GM13976 (cell line): ENCODE measurements around the gene NRXN2.
"Not testable (repeated sequence)": the region's sequence is repeated elsewhere in the genome, so short reads cannot be mapped to it uniquely, and the experiment has no call there.

ENCODE experiments used
- DNase-seq: peaks from one replicate; pipeline ENCODE4 v3.0.0; 2012; ENCODE audit warnings: low spot score
- in situ Hi-C: fragments of 300-500 bp; cut with MboI; formaldehyde crosslinking; loops from one replicate; pipeline ENCODE4 v1.12.0; 2022; ENCODE audit warnings: low sequenced_read_pairs, mixed read lengths, inconsistent platforms; ENCODE audit not compliant: unreplicated experiment
- TF ChIP-seq, protein P1 (sequence below): IDR thresholded peaks from 2 replicates; pipeline ENCODE4 v1.5.1; 2012; ENCODE audit warnings: borderline replicate concordance, mild to moderate bottlenecking; ENCODE audit not compliant: insufficient read depth; ENCODE audit errors: extremely low read depth, missing control alignments, control extremely low read depth

NRXN2 gene

GRCh38 chr11:64564947-64565889, 157.8 kb downstream of the NRXN2 start:
- in situ Hi-C loops = loop anchor here (10.0 kb wide), 1 partner anchor 60 kb away; no protein-coding TSS in a partner anchor
- DNase-seq = no peak
- TF ChIP-seq, protein P1, sequence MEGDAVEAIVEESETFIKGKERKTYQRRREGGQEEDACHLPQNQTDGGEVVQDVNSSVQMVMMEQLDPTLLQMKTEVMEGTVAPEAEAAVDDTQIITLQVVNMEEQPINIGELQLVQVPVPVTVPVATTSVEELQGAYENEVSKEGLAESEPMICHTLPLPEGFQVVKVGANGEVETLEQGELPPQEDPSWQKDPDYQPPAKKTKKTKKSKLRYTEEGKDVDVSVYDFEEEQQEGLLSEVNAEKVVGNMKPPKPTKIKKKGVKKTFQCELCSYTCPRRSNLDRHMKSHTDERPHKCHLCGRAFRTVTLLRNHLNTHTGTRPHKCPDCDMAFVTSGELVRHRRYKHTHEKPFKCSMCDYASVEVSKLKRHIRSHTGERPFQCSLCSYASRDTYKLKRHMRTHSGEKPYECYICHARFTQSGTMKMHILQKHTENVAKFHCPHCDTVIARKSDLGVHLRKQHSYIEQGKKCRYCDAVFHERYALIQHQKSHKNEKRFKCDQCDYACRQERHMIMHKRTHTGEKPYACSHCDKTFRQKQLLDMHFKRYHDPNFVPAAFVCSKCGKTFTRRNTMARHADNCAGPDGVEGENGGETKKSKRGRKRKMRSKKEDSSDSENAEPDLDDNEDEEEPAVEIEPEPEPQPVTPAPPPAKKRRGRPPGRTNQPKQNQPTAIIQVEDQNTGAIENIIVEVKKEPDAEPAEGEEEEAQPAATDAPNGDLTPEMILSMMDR = no peak

DNA sequence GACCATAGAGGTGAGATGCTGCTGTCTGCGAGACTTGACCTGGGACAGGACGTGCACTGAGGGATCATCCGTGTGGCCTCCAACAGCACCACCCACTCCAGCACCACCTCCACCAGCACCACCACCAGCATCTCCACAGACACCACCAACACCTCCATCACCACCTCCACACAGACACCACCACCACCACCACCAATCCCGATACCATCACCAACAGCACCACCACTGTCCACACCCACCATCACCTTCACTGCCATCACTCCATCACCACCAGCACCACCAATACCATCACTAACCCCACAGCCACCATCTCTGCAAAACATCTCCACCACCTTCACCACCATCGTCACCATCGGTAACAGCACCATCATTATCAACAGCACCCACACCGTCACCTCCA, 158.6 kb downstream of the NRXN2 start:
- DNase-seq = no peak
- TF ChIP-seq, protein P1 = no peak
- in situ Hi-C loops = loop anchor here (10.0 kb wide), 1 partner anchor 60 kb away; no protein-coding TSS in a partner anchor

- no peak for DNase-seq
- in situ Hi-C loops = loop anchor here (10.0 kb wide), 1 partner anchor 61 kb away; no protein-coding TSS in a partner anchor
- TF ChIP-seq, protein P1 = no peak
Measured at GRCh38 chr11:64563966-64564365, 159.0 kb downstream of the NRXN2 start.

GRCh38 chr11:64562723-64563351, 160.2 kb downstream of the NRXN2 start:
- in situ Hi-C loops = loop anchor here (10.0 kb wide), 1 partner anchor 62 kb away; no protein-coding TSS in a partner anchor
- TF ChIP-seq, protein P1 = no peak
- no peak for DNase-seq

DNA sequence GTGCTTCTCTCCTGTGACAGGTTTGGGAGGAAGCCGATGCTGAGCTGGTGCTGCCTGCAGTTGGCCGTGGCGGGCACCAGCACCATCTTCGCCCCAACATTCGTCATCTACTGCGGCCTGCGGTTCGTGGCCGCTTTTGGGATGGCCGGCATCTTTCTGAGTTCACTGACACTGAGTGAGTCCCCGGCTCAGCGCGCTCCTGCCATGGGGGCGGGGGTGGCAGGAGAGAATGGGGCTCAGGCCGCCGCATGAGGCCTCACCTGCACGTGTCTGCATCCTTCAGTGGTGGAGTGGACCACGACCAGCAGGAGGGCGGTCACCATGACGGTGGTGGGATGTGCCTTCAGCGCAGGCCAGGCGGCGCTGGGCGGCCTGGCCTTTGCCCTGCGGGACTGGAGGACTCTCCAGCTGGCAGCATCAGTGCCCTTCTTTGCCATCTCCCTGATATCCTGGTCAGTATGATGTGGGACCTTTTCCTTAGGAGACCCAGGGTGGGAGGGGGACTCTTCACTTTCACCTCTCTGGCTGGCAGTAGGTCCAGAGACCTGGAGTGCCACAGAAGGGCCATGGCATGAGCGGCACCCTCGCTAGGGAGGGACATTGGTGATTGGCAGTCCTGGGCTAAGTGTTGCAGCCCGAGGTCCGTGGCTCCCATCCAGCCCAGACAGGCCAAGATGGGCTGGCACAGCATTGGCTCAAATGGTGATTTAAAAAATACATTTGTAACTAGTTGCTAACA, 160.8 kb downstream of the NRXN2 start:
- TF ChIP-seq, protein P1 = no peak
- in situ Hi-C loops = loop anchor here (10.0 kb wide), 1 partner anchor 63 kb away; no protein-coding TSS in a partner anchor
- DNase-seq = no peak

DNA sequence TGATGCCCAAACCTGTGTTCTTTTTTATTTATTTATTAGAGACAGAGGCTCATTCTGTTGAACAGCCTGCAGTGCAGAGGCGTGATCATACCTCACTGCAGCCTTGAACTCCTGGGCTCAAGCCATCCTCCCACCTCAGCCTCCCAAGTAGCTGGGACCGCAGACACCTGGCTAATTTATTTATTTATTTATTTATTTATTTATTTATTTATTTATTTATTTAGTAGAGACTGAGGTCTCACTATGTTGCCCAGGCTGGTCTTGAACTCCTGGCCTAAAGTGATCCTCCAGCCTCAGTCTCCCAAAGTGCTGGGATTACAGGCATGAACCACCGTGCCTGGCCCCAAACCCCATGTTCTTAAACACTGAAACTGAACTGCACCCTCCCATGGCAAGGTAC, 161.6 kb downstream of the NRXN2 start:
- not testable (repeated sequence) for DNase-seq
- in situ Hi-C loops = loop anchor here (10.0 kb wide), 1 partner anchor 63 kb away; no protein-coding TSS in a partner anchor
